SIG-M5 treated with dmso at 0.1 percent for 504 hours (cell line): Measurements from ENCODE around the gene PRSS27.
A peak's percentile ranks its signal among the peaks of the same experiment; 100 is the strongest.
"Not testable (repeated sequence)": the region's sequence is repeated elsewhere in the genome, so short reads cannot be mapped to it uniquely, and the experiment has no call there.

ENCODE experiments used
- DNase-seq: peaks from one replicate; lab custom pipeline; 2025; ENCODE audit not compliant: unreplicated experiment; lab: John Stamatoyannopoulos, UW

Gene PRSS27

GRCh38 chr16:2678206-2678965 lies 41.6 kb downstream of the PRSS27 start:
- not testable (repeated sequence) for DNase-seq

- DNase-seq = not testable (repeated sequence)
Observed at GRCh38 chr16:2676937-2677336, 43.1 kb downstream of the PRSS27 start.

GRCh38 chr16:2675714-2676113 lies 44.3 kb downstream of the PRSS27 start:
- DNase-seq = no peak

GRCh38 chr16:2675021-2675420 lies 45.0 kb downstream of the PRSS27 start:
- no peak for DNase-seq

- DNase-seq = peak; percentile 81
Observed at GRCh38 chr16:2673066-2673999, 46.7 kb downstream of the PRSS27 start.

GRCh38 chr16:2671741-2672140 lies 48.3 kb downstream of the PRSS27 start:
- DNase-seq = no peak

- DNase-seq = not testable (repeated sequence)
Observed at GRCh38 chr16:2671193-2671592, 48.8 kb downstream of the PRSS27 start.

- not testable (repeated sequence) for DNase-seq
Observed at GRCh38 chr16:2670017-2670416, 50.0 kb downstream of the PRSS27 start.

GRCh38 chr16:2669587-2669986 lies 50.4 kb downstream of the PRSS27 start:
- DNase-seq = not testable (repeated sequence)

GRCh38 chr16:2666671-2667070 lies 53.4 kb downstream of the PRSS27 start:
- DNase-seq = not testable (repeated sequence)

- no peak for DNase-seq
Observed at GRCh38 chr16:2664574-2664982, 55.4 kb downstream of the PRSS27 start.

GRCh38 chr16:2663553-2664546 lies 56.2 kb downstream of the PRSS27 start:
- no peak for DNase-seq
